GM21526 (cell line): ENCODE data around the gene ERICH2.
"Not testable (repeated sequence)": the region's sequence is repeated elsewhere in the genome, so short reads cannot be mapped to it uniquely, and the experiment has no call there.

Experiments
- ATAC-seq: cut with Tn5 transposase; IDR thresholded peaks from one replicate; pipeline ENCODE4 v1.9.1; 2021; ENCODE audit warnings: moderate library complexity; ENCODE audit not compliant: unreplicated experiment, low FRiP score

The ERICH2 gene, protein sequence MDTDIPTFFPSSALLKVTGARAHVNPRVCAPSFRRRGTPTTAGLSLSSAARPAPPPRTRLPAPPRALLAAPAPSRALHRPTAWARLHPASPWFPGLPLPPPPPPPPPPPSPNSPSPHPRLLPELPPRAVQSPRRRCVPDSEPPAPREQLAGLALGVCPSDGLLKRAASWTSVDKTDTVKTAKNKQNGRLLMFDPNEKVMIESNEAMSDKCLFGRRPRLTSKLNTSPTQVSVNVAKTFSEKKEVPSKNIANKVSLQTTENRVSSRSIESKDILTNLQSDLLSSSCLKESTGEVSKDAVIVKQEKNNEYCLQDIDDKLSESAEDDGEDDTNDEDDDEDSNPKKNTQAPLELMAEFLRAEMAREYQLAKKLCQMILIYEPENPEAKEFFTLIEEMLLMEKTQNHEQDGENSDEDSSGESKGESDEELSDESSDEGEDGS

DNA sequence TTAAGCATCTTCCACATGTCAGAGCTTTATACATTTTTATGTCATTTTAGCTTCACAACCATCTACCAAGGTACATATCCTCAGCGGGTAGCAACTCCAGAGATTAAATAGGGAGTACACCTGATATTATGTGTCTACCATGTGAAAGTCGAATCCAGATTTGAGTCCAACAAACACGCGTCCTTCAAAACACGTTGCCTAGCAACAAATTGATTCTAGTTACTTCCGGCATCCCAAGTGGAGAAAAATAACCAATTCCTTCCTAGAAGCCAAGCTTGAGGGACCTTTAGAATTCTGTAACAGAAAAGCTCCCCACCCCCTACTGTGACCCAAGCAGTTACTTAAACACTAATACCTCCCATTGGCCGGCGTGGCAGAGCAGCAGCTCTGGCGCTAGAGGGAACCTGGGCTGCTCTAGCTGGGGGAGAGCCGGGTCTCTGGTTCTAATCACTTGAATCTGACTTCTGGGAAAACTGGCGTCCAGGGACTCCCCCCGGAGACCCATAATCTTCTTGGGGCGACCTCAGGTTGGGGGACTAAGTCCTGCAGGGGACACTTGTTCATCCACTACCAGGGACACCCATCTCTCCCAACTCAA, at the start of gene ERICH2:
TSS of gene ERICH2 (plus strand) at position 371 of the 598 bp plus-strand sequence. CDS start 304 bp downstream, outside the sequence.
- ATAC-seq: peak; percentile 63

DNA sequence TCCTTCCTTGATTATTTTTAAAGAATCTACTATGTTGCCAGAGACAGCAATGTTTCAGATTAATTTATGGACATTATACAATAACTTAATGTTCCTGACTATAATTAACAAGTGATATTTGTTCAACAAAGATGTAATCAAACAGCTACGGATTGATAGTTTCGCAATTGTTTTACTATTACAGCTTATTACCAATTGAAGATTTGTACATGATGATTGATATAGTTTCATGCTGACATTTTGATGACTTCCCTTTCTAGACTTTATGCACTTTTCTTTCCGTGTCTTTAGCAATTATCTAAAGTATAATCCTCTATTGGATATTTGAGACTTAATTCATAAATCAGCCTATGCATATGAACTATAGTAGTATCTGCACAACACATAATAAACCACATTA, 48.5 kb upstream of the ERICH2 start:
- no peak for ATAC-seq

DNA sequence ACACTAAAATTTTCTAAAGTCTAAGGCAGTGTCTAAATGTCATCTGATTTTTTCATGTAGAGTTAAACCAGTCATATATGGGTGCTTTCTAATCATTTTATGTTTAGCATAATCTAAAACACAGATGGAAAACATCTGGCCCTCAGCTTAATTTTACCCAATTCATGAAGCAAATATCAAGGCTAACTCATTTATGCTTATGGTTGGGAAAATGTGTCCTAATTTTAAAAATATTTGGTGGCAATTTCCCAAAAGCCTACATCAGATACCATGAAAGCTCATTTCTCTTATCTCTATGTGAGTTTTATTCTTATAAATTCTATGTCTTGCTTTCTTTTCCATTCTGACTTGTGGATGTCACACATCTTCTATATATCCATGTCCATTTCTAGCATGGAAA, 47.9 kb upstream of the ERICH2 start:
- no peak for ATAC-seq

DNA sequence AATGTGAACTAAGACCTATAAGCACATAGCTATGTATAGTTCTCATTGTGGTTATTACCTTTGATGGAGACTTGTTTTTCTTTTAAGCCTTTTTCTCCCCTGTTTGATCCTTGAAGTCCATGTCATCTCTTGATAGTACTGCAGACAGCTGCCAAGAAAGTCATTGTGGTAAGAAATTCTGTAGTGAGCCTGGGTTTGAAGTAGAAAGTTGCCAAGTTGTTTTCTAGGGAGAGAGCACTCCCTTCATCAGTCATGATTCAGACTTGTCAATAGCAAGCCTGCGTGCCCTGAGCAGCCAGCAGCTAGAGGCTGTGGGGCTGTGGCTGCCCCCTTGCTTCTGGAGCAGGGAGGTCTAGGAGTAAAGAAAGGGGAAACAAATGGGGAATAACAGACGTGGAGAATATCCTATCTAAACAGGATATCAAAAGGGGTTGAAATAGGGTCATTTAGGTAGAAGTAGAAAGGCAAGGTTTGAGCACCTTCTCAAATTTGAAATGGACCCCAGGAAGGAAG, 46.7 kb upstream of the ERICH2 start:
- no peak for ATAC-seq

- no peak for ATAC-seq
These were observed 36.2 kb upstream of the ERICH2 start for GRCh38 chr2:170733798-170734600.

- not testable (repeated sequence) for ATAC-seq
These were observed 35.6 kb upstream of the ERICH2 start for GRCh38 chr2:170734601-170735000.

DNA sequence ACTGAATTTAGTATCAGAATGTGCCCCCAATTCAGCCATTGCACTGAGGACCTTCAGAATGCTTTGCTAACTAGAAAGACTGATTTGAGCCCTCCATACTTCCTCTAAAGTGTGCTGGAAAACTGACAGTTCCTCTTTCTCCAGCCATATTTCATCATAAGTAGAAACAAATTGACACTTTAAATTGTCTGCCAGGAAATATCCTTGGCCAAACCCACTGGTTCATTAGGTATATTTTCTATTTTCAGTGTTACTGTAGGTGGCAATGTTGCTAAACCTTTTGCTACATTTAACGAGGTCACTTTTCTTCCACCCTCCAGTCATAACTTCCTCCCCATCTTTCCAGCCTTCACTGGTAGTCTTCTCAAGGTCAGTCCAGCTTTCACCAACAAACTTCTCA, 33.5 kb upstream of the ERICH2 start:
- no peak for ATAC-seq

- ATAC-seq: no peak
These were observed 32.8 kb upstream of the ERICH2 start for GRCh38 chr2:170737406-170737805.

- ATAC-seq: no peak
These were observed 32.4 kb upstream of the ERICH2 start for GRCh38 chr2:170737821-170738220.

DNA sequence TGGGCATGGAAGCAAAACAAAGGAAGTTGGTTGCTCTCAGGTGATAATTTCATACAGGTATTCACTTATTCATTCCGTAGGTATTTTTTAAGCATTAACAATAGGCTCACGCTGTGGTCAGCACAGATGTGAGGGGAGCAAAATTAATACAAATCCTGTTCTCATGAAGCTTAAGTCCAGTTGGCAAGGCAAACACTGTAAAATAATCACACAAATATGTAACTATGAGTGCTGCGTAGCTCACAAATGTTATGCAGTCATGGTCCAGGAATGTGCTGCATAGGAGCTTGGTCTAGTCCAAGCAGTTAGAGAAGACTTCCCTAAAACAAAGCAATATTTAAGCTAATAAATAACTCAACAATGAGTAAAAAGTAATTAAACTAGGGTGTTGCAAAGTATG, 31.1 kb upstream of the ERICH2 start:
- no peak for ATAC-seq

DNA sequence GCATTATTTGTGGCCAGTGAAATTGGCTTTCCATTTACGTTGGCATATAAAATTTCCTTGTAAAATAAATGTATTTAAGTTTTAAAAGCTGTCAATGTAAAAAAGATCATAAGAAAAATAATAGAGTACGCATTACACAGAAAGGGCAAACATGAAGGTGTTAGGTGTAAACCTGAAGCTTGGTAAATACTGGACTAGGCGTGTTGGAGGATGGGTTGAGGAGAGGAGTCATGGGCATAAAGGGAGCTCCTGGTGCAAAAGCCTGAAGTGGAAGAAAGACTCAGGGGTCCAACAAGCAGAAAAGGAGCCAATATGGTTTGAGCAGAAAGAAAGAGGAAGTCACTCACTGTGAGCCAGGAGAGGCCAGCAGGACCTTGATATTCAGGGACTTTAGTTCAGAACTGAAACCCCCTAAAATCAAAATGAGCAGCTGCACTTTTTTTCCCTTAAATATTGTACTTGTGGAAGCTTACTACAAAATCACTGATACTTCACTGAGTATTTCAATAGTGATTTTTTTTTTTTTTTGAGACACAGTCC, 30.6 kb upstream of the ERICH2 start:
- no peak for ATAC-seq

- no peak for ATAC-seq
These were observed 29.5 kb upstream of the ERICH2 start for GRCh38 chr2:170740660-170741059.

DNA sequence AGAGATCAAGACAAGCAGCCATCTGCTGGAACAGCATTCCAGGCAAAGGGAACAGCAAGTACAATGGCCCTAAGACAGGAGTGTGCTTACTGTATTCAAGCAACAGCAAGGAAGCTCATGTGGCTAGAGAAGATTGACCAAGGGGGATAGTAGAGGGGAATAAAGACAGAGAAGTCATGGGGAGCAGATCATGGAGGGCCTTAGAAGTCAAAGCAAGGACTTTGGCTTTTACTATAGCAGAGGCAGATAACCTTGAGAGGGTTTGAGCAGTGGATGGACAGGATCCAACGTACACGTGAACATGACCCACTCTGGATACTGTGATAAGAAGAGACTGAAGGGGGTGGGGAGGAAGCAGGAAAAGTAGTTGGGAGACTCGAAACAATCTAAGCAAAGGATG, 28.2 kb upstream of the ERICH2 start:
- ATAC-seq: no peak

DNA sequence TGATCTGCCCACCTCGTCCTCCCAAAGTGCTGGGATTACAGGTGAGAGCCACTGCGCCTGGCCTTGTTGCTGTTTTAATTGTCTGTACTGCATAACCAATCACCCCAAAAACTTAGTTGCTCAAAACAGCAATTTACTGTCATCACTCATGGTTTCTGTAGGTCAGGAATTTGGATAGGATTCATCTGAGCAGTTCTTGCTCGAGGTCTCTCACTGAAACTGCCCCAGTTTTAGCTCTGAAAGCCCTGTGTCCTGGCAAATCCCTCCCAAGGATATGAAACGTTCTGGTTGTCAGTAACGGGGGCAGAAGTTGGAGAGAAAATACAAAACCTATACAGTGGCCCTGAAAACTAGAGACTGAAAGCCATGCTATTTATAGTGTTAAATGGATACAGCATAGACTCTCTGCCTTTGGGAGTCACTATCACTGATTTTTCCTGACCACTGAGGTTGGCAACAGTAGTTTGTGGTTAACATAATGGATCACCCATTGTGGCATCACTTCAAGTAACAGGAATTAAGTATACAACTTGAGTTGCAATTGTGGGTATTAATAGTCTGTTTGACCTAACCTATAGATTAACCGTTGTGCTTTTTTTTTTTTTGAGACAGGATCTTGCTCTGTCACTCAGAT, 27.2 kb upstream of the ERICH2 start:
- ATAC-seq: no peak

- no peak for ATAC-seq
These were observed 26.5 kb upstream of the ERICH2 start for GRCh38 chr2:170743530-170744239.

GRCh38 chr2:170744248-170745002, 25.8 kb upstream of the ERICH2 start:
- no peak for ATAC-seq

DNA sequence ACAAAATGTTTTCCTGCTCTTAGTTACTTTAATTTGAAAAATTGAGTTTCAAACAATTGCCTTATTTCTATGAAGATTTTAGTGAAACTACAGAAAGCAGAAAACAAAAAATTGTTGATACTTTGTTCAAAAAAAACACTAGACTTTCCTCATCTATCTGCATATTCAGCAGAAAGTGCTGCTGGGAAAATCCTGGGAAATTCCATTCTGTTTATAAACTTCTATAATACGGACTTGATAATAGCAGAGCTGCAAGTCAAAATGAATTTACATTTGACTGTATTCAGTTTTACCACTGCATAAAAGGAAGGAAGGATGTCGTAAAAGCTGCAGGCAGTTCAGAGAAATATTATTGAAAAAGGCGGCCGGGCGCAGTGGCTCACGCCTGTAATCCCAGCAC, 24.9 kb upstream of the ERICH2 start:
- ATAC-seq: no peak

DNA sequence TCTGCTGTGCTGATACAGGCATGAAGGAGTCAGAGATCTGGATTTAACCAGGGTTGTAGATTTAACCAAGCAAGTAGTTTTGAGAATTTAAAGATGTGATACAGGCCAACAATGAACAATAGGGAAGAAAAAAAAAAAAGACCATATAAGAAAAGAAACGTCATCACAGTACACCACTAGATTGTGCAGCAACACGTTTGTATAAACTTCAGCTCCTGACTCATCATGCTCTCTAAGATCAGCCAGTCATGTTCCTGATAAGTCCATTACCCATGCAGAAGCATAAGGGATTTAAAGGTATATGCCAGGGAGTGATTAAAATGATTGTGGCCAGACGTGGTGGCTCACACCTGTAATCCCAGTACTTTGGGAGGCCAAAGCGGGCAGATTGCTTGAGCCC, 22.3 kb upstream of the ERICH2 start:
- no peak for ATAC-seq

DNA sequence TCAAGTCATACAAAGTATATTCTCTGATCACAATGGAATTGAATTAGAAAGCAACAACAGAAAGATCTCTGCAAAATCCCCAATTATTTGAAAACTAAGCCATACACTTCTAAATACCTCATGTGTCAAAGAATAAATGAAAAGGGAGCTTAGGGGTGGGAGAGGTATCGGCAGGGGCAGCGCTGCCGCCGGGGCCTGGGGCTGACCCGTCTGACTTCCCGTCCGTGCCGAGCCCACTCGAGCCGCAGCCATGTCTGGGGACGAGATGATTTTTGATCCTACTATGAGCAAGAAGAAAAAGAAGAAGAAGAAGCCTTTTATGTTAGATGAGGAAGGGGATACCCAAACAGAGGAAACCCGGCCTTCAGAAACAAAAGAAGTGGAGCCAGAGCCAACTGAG, 18.6 kb upstream of the ERICH2 start:
- not testable (repeated sequence) for ATAC-seq
